HG03060 (cell line): ENCODE measurements around the gene SLC38A7.
A peak's percentile ranks its signal among the peaks of the same experiment; 100 is the strongest.
"Not testable (repeated sequence)": the region's sequence is repeated elsewhere in the genome, so short reads cannot be mapped to it uniquely, and the experiment has no call there.

ENCODE experiments used
- ATAC-seq: cut with Tn5 transposase; IDR thresholded peaks from one replicate; pipeline ENCODE4 v1.9.1; 2021; ENCODE audit warnings: low read depth, moderate number of reproducible peaks; ENCODE audit not compliant: unreplicated experiment

The SLC38A7 gene

GRCh38 chr16:58678716-58679115, 5.9 kb downstream of the SLC38A7 start:
- no peak for ATAC-seq

GRCh38 chr16:58678269-58678668, 6.3 kb downstream of the SLC38A7 start:
- ATAC-seq, result no peak

GRCh38 chr16:58670946-58671583, 13.5 kb downstream of the SLC38A7 start:
- no peak for ATAC-seq

GRCh38 chr16:58670177-58670576, 14.4 kb downstream of the SLC38A7 start:
- no peak for ATAC-seq

DNA sequence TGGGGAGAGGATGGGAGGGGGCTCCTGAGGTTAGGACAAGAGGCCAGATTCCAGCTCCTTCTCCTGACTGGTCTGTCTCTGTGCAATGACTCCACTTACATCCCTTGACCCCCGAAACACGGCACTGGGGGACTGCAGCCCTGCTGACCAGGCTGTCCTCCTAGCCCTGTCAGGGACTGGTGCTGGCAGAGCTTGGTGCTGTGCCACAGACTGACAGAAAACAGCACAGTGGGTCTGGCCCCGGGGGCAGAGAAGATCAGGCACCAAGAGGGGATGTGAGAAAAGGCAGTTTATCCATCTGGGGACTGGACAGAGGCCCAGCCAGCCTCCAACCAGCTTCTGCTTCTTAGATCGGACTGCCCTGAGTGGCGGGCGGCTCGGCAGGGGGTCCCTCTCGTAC, 19.4 kb downstream of the SLC38A7 start:
- ATAC-seq, result no peak

DNA sequence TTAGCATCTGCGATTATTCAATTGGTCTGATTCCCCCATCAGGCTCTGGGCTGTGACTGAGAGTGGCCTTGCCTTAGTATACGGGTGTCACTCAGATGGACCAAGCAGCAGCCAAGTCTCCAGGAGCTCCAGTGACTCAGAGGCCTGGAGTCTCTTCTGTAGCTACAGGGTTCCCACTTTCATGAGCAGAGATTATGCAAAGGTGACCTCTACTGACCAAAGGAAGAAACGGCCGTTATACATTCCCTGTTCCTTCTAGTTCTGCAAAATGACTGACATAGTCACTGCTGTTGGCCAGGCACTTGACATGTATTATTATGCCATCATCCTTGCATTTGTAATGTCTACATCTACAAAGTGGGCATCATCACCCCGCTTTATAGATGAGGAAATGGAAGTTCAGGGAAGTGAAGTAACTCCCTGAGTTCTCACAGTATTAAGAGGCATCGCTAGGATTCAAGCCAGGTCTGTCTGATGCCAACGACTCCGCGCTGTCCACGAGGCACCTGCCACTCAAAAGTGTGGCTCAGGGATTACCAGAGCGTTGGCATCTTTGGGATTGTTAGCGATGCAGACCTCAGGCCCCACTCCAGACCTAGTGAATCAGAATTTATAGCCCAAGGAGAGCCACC, 23.3 kb downstream of the SLC38A7 start:
- ATAC-seq, result peak; percentile 52

DNA sequence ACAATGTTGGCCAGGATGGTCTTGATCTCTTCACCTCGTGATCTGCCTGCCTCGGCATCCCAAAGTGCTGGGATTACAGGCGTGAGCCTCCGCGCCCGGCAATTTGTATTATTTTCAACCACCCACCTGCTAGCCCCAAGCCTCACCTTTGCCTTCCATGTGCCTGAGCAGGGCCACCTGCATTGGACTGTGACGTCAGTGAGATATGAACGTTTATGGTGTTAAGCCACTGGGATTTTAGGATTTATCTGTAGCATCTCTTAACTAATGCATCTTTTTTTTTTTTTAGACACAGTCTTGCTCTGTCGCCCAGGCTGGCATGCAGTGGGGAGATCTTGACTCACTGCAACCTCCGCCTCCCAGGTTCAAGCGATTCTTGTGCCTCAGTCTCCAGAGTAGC, 24.7 kb downstream of the SLC38A7 start:
- ATAC-seq, result not testable (repeated sequence)

DNA sequence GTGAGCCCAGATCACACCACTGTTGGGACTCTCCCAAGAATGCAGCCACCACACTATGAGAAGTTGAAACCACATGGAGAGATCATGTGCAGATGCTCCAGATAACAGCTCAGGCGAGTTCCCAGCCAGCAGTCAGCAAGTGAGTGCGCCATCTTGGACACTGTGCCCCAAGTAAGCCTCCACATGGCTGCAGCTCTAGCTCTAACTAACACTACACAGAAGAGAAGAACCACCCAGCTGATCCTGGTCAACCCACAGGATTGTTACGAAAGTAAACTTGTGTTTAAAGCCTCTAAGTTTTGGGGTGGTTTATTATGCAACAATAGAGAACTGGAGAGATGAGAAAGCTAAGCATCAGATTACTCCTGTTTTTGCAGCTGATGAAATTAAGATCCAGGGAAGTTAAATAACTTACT, 25.8 kb downstream of the SLC38A7 start:
- ATAC-seq, result no peak

DNA sequence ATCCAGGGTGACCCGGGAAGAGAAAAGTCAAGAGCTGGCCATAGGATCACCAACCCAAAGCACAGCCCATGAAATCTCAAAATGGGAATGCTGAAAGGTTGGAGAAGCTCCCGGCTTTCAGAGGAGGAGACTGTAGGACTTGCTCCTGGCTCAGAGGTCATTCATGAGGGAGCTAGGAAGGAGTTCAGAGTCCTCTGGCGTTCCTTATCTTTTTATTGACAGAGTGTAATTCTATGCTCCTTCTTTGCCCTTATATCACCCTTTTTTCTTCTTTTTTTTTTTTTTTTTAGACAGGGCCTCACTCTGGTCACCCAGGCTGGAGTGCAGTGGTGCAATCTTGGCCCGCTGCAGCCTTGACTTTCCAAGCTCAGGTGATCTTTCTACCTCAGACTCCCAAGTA, 27.7 kb downstream of the SLC38A7 start:
- ATAC-seq, result no peak

DNA sequence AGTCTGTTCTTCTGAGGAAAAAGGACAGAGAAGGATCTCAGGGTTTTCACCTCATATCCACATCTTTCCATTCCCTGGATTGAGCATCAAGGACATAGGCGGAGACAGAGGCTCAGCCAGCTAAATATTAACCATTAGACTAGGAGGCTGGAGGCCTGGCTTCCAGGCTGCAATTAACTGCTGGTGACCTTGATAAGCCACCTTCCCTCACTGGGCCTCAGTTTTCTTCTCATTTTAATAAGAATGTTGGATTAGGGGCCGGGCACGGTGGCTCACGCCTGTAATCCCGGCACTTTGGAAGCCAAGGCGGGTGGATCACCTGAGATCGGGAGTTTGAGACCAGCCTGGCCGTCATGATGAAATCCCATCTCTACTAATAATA, 29.4 kb downstream of the SLC38A7 start:
- no peak for ATAC-seq

- no peak for ATAC-seq
These were observed 29.9 kb downstream of the SLC38A7 start for GRCh38 chr16:58654560-58655214.

GRCh38 chr16:58652741-58653140, 31.8 kb downstream of the SLC38A7 start:
- no peak for ATAC-seq

DNA sequence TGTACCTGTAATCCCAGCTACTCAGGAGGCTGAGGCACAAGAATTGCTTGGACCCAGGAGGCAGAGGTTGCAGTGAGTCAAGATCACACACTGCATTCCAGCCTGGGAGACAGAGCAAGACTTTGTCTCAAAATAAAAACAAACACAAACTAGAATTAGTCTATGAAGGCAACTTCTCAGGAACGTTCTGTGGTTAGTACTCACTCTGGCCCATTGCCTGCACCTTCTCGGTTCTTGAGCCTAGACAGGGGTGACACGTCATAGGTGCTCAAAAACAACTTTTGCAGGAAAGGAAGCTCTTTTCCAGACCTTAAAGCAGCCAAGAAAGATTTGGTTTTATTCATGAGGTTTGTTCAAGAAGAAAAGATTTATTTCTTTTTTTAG, 32.6 kb downstream of the SLC38A7 start:
- no peak for ATAC-seq

DNA sequence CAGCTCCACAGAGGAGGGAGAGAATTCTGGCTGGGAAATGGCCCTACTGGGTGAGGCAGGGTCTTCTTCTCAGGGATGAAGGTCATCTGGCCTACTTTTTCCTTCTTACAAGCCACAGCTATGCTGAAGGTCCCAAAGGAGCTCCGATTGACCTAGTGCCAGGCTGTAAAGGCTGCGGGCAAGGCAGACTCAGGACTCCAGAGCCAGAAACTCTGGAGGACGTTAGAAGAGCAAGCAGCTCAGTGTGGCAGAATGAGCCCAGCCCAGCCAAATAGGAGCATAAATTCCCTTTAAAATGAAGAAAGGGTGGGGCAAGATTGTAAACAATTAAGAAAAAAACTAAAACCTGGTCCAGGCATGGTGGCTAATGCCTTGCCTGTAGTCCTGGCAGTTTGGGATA, 34.9 kb downstream of the SLC38A7 start:
- ATAC-seq, result no peak

DNA sequence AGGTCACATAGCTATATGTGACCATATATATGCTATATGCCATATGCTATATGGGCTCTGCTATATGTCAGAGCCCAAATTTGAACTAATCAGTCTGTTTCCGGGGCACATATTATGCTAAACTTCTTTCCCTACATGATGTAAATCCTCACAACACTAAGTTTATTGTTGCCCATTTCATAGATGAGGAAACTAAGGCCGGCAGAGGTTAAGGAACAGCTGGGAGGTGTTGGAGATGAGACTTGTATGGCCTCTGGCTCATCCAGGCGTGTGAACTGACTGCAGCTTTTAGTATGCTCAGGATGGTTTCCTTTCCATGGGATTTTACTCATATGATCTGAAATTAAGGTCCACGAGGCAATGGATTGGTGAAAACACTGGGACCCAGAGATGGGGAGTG, 37.5 kb downstream of the SLC38A7 start:
- ATAC-seq, result no peak

GRCh38 chr16:58644765-58645487, 39.6 kb downstream of the SLC38A7 start:
- no peak for ATAC-seq

GRCh38 chr16:58644108-58644507, 40.5 kb downstream of the SLC38A7 start:
- no peak for ATAC-seq

- no peak for ATAC-seq
These were observed 43.6 kb downstream of the SLC38A7 start for GRCh38 chr16:58640949-58641348.

GRCh38 chr16:58639836-58640235, 44.7 kb downstream of the SLC38A7 start:
- ATAC-seq, result no peak

GRCh38 chr16:58639230-58639629, 45.3 kb downstream of the SLC38A7 start:
- no peak for ATAC-seq
